Right cardiac atrium (tissue), 5 donors: ENCODE data around the gene UBC. TPM values are rescaled to one million over a fixed set of nuclear protein-coding genes. Genes with fewer than 3 reads are reported as not detected.

Experiments
- microRNA-seq, 2 donors: library from miRNA; unstranded; fragments of <30 nt; microRNA quantifications; one replicate each; pipeline ENCODE4 v1.2.0, GENCODE V29; 2020 to 2021
- polyA plus RNA-seq: library from polyadenylated mRNA; stranded (reverse); fragments of 200-250 nt; gene quantifications from one replicate; pipeline ENCODE4 v1.2.3, GENCODE V29; 2013
- total RNA-seq, 4 donors: library from RNA; stranded (reverse); fragmentation: NEBNext Ultra II Directional; extraction: Animal tissue kit (Norgen Biotek cat#: 25700); gene quantifications; one replicate each; pipeline ENCODE4 v1.2.1, GENCODE V29; 2021
- donor health status: healthy with polysubstance abuse.
- donor health status: DM: no; HTN: yes; CAD: no.
- donor health status: DM: no; HTN: no; CAD: no.
- donor health status: DM: no; HTN: yes; CAD: no; lungs with severe emphysema.
- donor health status: DM: yes; HTN: yes; CAD: no.

The UBC gene
- total and polyA plus RNA-seq, 5 donors, result 1,045 to 1,141 (median 1,063) TPM

Small RNA genes lying within 50 kb of the gene (microRNA-seq; reads per million reads assigned to microRNA genes)
- gene MIR5188, result 0 to 0.84 reads per million in 2 donors

Other genes with a start within 250 kb of the UBC start
- 10 to 100 TPM; 15.7 to 22.9 (median 20.0) TPM for gene SCARB1, start 50.8 kb downstream of the UBC start, total RNA-seq
- gene SCARB1, start 50.8 kb downstream of the UBC start, polyA plus RNA-seq, result 17.0 TPM
- 1 to 10 TPM; 5.8 to 9.4 (median 7.8) TPM for gene DHX37, start 74.5 kb upstream of the UBC start, total RNA-seq
- gene DHX37, start 74.5 kb upstream of the UBC start, polyA plus RNA-seq, result 3.9 TPM
- gene BRI3BP, start 79.0 kb upstream of the UBC start, total RNA-seq, result 1 to 10 TPM; 3.8 to 6.1 (median 4.0) TPM
- 1.4 TPM for gene BRI3BP, start 79.0 kb upstream of the UBC start, polyA plus RNA-seq
- gene AACS, start 150.8 kb upstream of the UBC start, total RNA-seq, result 10 to 100 TPM; 11.2 to 12.4 (median 11.7) TPM
- 11.1 TPM for gene AACS, start 150.8 kb upstream of the UBC start, polyA plus RNA-seq